Measurements from ENCODE around the gene PCDHGA1. TPM values are rescaled to one million over a fixed set of nuclear protein-coding genes. Genes with fewer than 3 reads are reported as not detected.

Gene PCDHGA1
- total RNA-seq, 1 donor from 2014 or later, result 0.15 TPM

GRCh38 chr5:141479776-141480175, 149.5 kb downstream of the PCDHGA1 start:
- Mint-ChIP-seq H3K27me3 (ENCODE audit: low read depth) (no peaks in the 10 kb centered on the region), H3K4me1 (ENCODE audit: low read depth) (peaks cover 81% of the 10 kb centered on the region), H3K36me3 (ENCODE audit: low read depth) (peaks cover 4% of the 10 kb centered on the region), H3K27ac (ENCODE audit: unreplicated experiment) (no peak overlapping the region), H3K4me3 (ENCODE audit: unreplicated experiment) (no peak overlapping the region), H3K9me3 (ENCODE audit: low read depth) (no peaks in the 10 kb centered on the region)
- TF ChIP-seq CTCF (IDR thresholded peaks at IDR 0.05), result no peak
- DNase-seq (ENCODE audit: low spot score), result no peak

GRCh38 chr5:141483902-141484301, 153.6 kb downstream of the PCDHGA1 start:
- H3K36me3 Mint-ChIP-seq (ENCODE audit: low read depth), result peaks cover 4% of the 10 kb centered on the region
- no peak overlapping the region for H3K27ac Mint-ChIP-seq (ENCODE audit: unreplicated experiment)
- H3K4me3 Mint-ChIP-seq (ENCODE audit: unreplicated experiment), result no peak overlapping the region
- DNase-seq (ENCODE audit: low spot score), result no peak
- TF ChIP-seq CTCF (IDR thresholded peaks at IDR 0.05), result no peak
- peaks cover 55% of the 10 kb centered on the region for H3K4me1 Mint-ChIP-seq (ENCODE audit: low read depth)
- H3K9me3 Mint-ChIP-seq (ENCODE audit: low read depth), result no peaks in the 10 kb centered on the region
- H3K27me3 Mint-ChIP-seq (ENCODE audit: low read depth), result no peaks in the 10 kb centered on the region

- no peak for DNase-seq (ENCODE audit: low spot score)
- H3K36me3 Mint-ChIP-seq (ENCODE audit: low read depth), result peaks cover 4% of the 10 kb centered on the region
These were observed 154.0 kb downstream of the PCDHGA1 start for GRCh38 chr5:141484310-141484640.

GRCh38 chr5:141484641-141485311, 154.5 kb downstream of the PCDHGA1 start, which contains the start of gene PCDHGC4:
Gene PCDHGC4 (plus strand): TSS chr5:141485030. CDS start chr5:141485174, 144 bp downstream.
- H3K27me3 Mint-ChIP-seq (ENCODE audit: low read depth), result no peaks in the 10 kb centered on the region
- no peak within 1 kb of the TSS for H3K27ac Mint-ChIP-seq (ENCODE audit: unreplicated experiment)
- H3K4me1 Mint-ChIP-seq (ENCODE audit: low read depth), result peaks cover 55% of the 10 kb centered on the region
- peak within 1 kb of the TSS; percentile 50 for H3K4me3 Mint-ChIP-seq (ENCODE audit: unreplicated experiment)
- DNase-seq (ENCODE audit: low spot score), result no peak
- H3K9me3 Mint-ChIP-seq (ENCODE audit: low read depth), result no peaks in the 10 kb centered on the region
- TF ChIP-seq CTCF (IDR thresholded peaks at IDR 0.05), result no peak
- H3K36me3 Mint-ChIP-seq (ENCODE audit: low read depth), result peaks cover 4% of the 10 kb centered on the region

More at GRCh38 chr5:141484310-141484640, 154.0 kb downstream of the PCDHGA1 start:
- no peaks in the 10 kb centered on the region for H3K27me3 Mint-ChIP-seq (ENCODE audit: low read depth)
- no peaks in the 10 kb centered on the region for H3K9me3 Mint-ChIP-seq (ENCODE audit: low read depth)
- H3K4me3 Mint-ChIP-seq (ENCODE audit: unreplicated experiment), result peak overlapping the region; percentile 50
- H3K27ac Mint-ChIP-seq (ENCODE audit: unreplicated experiment), result no peak overlapping the region
- H3K4me1 Mint-ChIP-seq (ENCODE audit: low read depth), result peaks cover 56% of the 10 kb centered on the region
- no peak for TF ChIP-seq CTCF (IDR thresholded peaks at IDR 0.05)

- Mint-ChIP-seq H3K4me3 (ENCODE audit: unreplicated experiment) (peak overlapping the region; percentile 50), H3K27ac (ENCODE audit: unreplicated experiment) (no peak overlapping the region), H3K27me3 (ENCODE audit: low read depth) (no peaks in the 10 kb centered on the region), H3K36me3 (ENCODE audit: low read depth) (peaks cover 2% of the 10 kb centered on the region), H3K9me3 (ENCODE audit: low read depth) (no peaks in the 10 kb centered on the region), H3K4me1 (ENCODE audit: low read depth) (peaks cover 50% of the 10 kb centered on the region)
- no peak for TF ChIP-seq CTCF (IDR thresholded peaks at IDR 0.05)
- DNase-seq (ENCODE audit: low spot score), result no peak
These were observed 155.2 kb downstream of the PCDHGA1 start for GRCh38 chr5:141485321-141486055.
